Measurements from ENCODE around the gene ALKAL2.

Gene ALKAL2

DNA sequence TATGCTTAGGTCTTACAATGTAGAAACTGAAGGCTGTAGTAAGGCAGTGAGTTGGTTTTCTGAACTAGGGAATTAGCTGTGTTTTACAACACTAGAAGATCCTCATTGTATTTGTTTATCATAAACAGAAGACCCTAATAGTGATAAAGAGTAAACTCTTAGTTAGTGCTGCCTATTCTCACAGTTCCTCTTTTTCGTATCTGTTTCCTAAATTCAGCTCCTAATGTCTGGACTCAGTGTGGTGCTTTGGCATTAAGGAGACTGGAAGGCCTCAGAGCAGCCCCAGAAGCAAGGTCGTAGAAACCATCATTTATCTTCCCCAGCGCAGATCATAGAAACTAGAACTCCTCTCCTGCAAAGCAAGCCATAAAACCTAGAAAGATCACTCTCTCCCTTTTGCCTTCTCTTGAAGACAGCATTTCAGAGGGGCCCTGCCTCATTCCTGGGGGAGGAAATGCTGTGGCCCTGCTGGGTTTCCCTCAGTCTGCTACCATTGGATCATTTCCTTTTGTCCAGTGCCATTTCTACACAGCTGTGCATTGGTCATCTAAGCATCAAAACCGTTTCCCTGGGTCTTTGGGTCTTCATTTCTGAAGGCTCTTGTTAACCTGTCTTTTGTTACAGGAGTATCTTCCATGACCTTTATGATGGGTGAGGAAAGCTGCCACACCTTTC, 18.4 kb downstream of the ALKAL2 start:
- DNase-seq: no peak

- no peak for DNase-seq
Observed at GRCh38 chr2:268323-268722, 19.6 kb downstream of the ALKAL2 start.

DNA sequence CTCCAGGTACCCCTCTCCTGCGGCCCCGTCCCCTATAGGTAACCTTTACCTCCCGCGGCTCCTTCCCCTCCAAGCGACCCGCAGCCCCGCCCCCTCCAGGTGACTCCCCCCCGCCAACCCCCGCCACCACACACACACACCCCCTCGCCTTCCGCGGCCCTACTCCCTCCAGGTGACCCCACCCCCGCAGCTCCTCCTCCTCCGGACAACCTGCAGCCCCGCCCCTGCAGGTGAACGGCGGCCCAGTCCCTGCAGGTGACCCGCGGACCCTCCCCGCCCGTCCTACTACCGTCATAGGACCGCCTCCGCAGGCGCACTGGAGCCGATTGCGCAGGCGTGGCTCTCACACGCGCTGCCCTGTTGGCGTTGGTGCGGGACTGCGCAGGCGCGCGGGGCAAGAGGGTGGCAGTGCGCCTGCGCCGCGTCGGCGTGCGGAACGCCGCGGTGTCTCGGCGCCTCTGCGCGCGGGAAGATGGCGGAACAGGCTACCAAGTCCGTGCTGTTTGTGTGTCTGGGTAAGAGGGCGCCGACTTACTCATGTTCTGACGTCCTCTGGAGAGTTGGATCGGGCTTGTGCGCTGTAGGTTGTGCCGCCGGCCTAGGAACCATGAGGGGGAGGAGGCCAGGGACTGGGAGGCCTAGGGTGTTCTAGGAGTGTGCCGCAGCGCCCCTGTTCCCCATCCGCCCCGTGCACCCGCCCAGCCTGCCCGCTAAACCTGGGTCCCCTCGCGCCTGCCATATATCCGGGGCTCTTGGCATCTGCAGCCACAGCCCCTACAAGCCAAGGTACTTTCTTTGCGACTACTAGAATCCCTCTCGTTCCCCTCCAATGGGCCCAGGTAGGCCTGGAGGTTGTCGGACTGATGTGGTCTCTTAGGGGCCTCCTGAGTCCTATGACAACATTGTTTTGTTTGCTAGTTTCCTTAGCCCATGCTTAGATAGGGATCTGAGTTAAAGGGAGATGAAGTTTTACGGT, 23.1 kb downstream of the ALKAL2 start, which contains the start of gene ACP1:
TSS of gene ACP1 (plus strand) at position 455 of the 976 bp plus-strand sequence. CDS start at position 473, 18 bp downstream.
- DNase-seq: peak; percentile 88 to 96 (median 94)

DNA sequence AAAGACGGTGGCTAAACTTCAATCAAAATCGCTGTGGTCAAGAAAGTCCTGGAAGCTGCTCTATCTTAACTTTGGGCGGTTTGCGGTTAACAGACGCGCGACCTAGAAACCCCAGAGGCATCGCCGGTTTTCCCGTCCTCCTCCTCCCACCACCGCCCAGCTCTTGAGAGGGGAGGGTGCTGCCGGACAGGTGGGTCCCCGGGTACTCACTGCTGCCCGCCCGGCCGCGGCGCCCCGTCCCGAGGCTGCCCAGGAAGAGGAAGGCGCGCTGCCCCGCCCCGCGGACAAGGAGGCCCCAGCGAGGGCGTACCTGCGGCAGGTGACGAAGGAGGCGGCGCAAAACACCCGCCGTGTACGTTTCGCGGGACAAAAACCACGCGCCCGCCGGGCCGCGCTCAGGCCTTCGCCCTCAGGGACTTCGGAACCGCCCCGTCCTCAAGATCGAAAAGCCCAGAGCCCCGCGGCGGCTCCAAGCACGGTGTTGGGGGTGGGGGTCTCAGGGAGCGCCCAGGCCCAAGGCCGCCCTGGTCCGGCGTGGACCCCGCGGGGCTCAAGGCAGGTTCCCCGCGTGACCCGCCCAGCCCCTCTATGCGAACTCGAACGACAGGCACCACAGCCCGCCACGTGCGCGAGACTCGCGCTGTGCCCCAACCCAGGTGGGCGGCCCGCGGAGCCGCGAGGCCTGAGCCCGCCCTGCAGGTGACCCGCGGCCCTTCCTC, 24.0 kb downstream of the ALKAL2 start, which contains the start of gene SH3YL1:
TSS of gene SH3YL1 (minus strand) at position 259 of the 719 bp plus-strand sequence. CDS start at position 211, 48 bp downstream.
- DNase-seq: peak; percentile 47 to 75 (median 66)

GRCh38 chr2:263022-263738, 24.7 kb downstream of the ALKAL2 start:
- DNase-seq: peak in 1 of 6 experiments; percentile 30

DNA sequence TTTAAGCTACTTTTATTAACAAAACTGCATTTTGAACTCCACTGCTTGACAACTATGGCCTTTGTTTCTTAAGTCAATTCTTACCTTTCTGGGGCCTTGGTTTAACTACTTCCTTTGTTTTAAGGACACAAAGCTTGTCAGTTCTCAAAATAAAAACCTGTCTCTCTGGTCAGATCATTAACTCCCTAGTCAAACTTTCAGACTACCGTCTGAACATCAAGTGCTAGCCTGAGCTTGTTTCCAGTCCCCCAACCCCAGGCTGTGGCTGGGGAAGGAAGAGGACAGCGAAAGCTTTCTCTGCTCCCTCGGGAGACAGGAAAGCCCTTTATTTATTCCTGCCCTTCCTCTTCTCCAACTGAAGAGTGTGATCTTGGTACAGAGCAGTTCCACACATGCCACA, 25.8 kb downstream of the ALKAL2 start:
- no peak for DNase-seq

DNA sequence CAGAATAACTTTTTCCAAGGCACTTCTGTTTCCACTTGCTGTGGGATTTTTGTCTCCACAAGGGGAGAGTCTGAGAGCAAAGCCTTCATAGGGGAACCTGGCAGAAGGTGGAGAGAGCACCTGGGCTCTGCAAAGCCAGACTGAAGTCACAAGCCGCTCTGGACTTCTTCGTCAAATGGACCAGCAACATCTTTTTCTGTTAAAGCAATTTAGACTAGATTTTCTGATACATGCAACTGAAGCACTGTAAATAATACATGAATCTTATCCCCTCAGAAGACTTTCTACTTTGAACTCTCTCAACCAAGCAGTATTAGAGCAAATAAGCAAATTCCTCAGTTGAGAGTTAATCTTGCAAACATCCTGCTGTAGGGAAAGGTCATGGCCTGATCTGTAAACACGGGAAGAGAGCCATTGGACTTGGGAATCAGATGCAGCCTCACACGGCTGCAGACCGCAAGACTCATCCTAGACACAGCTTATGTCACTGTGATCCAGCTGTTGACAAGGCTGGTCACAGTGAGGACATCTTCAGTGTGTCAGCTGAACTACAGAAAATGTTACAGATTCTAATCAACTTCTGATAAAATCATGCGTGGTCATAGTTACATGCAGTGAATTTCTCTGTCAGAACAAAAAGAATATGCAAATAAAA, 27.3 kb downstream of the ALKAL2 start:
- DNase-seq: no peak

GRCh38 chr2:259789-260331, 28.0 kb downstream of the ALKAL2 start:
- no peak for DNase-seq

DNA sequence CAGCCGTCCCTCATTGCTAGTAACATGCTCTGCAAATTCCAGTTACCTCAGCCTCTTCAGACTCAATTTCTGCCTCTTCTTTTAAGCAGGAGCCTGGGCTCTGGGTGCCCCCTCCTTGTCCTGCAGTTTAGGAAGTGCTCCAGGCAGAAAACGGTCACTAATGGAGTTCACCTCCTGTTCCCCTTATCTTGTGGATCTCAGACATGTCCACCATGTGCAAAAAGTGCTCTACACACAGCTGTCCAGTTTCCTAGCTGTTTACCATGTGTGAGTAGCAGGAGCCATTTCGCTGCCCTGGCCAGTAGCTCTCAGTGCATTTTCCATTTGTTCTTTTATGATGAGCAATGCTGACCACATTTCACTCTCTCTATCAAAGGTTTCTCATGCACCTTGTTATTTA, 29.0 kb downstream of the ALKAL2 start:
- DNase-seq: no peak

DNA sequence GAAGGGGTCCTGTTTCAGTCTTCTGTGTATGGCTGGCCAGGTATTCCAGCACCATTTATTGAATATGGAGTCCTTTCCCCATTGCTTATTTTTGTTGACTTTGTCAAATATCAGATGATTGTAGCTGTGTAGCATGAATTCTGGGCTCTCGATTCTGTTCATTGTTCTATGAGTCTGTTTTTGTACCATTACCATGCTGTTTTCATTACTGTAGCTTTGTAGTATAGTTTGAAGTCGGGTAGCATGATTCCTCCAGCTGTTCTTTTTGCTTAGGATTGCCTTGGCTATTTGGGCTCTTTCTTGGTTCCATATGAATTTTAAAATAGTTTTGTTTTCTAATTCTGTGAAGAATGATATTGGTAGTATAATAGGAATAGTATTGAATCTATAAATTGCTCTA, 30.0 kb downstream of the ALKAL2 start:
- no peak for DNase-seq

- no peak for DNase-seq
Observed at GRCh38 chr2:257429-257828, 30.5 kb downstream of the ALKAL2 start.

DNA sequence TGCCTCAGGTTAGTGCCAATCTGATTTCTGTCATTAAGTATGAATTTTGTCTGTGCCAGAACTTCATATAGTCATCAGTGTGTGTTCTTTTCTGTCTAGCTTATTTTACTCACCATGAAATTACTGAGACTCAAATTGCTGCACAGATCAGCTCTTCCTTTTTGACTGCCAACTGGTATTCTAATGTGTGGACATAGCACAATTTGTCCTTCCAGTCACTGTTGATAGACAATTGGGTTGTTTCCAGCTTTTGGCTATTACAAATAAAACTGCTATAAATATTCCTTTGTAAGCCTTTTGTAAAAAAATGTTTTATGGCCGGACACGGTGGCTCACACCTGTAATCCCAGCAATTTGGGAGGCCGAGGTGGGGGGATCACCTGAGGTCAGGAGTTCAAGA, 31.8 kb downstream of the ALKAL2 start:
- no peak for DNase-seq

- DNase-seq: no peak
Observed at GRCh38 chr2:255195-255594, 32.7 kb downstream of the ALKAL2 start.

DNA sequence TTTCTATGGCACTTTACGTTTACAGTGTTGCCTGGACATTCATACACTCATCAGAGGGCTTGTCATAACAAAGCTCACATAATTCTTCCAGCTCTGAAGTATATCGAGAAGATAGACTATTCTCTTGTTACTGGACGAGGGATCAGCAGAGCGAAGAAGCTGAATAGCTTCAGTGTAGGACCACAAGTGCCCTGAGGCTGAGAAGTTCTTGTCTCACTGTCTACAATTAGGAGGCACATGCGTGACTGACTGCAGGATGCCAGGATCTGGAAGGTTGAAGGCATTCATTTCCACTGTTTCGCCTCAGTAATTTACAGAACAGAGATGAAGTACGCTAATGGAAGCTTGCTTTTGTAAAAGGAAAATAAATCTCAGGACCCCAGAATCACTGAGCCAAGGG, 33.6 kb downstream of the ALKAL2 start:
- no peak for DNase-seq

- DNase-seq: no peak
Observed at GRCh38 chr2:253202-253638, 34.7 kb downstream of the ALKAL2 start.

DNA sequence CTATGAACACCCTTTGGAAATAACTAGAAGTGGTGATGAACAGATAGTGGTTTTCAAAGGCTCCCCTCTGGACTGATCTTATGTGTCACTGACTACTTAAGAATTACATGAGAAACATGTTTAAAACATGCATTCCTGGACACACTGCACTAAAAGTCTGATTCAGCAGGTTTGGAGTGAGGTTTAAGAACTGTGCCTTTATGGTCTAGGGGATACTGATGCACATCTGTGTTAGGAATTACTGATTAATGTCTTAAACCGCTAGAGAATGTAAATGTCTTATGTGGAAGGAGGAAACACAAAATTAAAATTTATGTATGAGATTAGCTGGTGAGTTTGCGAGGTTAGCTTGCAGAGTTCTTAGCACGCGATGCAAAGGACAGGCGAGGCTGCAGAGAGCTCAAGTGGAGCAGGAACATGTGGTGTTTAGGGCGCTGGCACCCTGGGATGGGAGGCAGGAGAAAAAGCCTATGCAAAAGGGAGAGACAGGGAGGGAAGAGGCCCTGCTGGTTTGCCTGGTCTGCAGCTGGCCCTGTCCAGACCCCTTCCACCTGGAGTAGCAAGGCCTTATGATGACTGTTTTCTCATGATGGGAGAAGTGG, 35.8 kb downstream of the ALKAL2 start:
- no peak for DNase-seq

GRCh38 chr2:249538-250042, 38.3 kb downstream of the ALKAL2 start:
- no peak for DNase-seq

DNA sequence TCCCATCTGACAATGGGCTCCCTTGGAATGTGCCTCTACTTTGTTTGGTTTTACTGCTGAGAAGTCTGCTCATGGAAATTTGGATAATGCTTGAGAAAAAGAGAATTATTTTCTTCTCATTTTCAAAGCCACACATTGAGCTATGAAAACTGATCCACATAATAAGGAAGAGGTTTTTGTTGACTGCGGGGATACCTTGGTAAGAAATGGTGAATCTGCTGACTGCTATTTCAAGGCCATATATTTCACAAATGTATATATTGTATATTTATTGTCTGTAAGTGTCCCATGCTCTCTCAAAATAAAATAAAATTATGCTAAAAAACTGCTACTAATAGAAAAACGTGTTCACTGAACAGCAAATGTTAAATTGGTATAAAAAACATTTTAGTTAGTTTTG, 39.2 kb downstream of the ALKAL2 start:
- no peak for DNase-seq

- DNase-seq: peak in 4 of 6 experiments; percentile 16 to 54 (median 31)
Observed at GRCh38 chr2:246489-247144, 41.3 kb downstream of the ALKAL2 start.

DNA sequence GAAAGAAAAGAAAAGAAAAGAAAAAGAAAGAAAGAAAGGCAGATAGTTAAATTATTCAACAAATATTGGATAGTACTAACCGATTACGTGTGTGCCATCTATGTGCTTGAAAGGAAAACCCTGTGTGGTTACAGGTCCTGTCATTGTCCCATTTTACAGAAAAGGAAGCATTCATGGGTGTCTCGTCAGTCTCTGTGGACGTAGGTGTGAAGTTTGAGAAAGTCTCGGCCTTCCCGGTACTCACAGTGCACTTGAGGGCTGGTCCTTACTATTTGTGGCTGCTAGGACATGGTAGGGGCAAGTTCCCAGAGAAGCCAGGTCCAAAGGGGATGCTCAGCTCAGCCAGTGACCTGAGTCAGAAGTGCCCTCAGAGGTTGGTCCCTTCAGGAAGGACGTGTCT, 43.3 kb downstream of the ALKAL2 start:
- DNase-seq: no peak
